MM.1S (cell line): ENCODE data around the gene KCNT1.

Experiments used
- DNase-seq: peaks from one replicate; pipeline ENCODE4 v3.0.0-alpha.2; 2015
- H2AFZ ChIP-seq: fragments of 300-600 bp; sonication (generic); 2 replicates; pipeline ENCODE4 v1.6.0; 2016; ENCODE audit warnings: antibody characterized with exemption, low read length
- H3F3A ChIP-seq: fragments of 300-600 bp; sonication (generic); 2 replicates; pipeline ENCODE4 v1.6.1; 2016; ENCODE audit warnings: mild to moderate bottlenecking, antibody characterized with exemption, low read length, moderate library complexity, mixed read lengths; ENCODE audit not compliant: insufficient read depth
- H3K27ac ChIP-seq: fragments of 300-600 bp; sonication (generic); 2 replicates; pipeline ENCODE4 v1.5.1; 2016; ENCODE audit warnings: mild to moderate bottlenecking, low read length
- H3K27me3 ChIP-seq: fragments of 300-600 bp; sonication (generic); replicated peaks from 2 replicates; pipeline ENCODE4 v1.6.0; 2016; ENCODE audit warnings: low read length; ENCODE audit not compliant: insufficient read depth
- H3K36me3 ChIP-seq: fragments of 300-600 bp; sonication (generic); replicated peaks from 2 replicates; pipeline ENCODE4 v1.6.1; 2016; ENCODE audit warnings: mild to moderate bottlenecking, low read length, mixed read lengths; ENCODE audit not compliant: insufficient read depth
- H3K4me1 ChIP-seq: fragments of 300-600 bp; sonication (generic); 2 replicates; pipeline ENCODE4 v1.6.1; 2016; ENCODE audit warnings: low read length, mixed read lengths
- H3K4me2 ChIP-seq: fragments of 300-600 bp; sonication (generic); 2 replicates; pipeline ENCODE4 v1.6.0; 2016; ENCODE audit warnings: low read depth, low read length
- H3K4me3 ChIP-seq: fragments of 300-600 bp; sonication (generic); 2 replicates; pipeline ENCODE4 v1.5.1; 2016; ENCODE audit warnings: low read length, mixed read lengths
- H3K79me2 ChIP-seq: fragments of 300-600 bp; sonication (generic); 2 replicates; pipeline ENCODE4 v1.6.1; 2016; ENCODE audit warnings: mixed run types, low read length, mixed read lengths
- H3K9ac ChIP-seq: fragments of 300-600 bp; sonication (generic); 2 replicates; pipeline ENCODE4 v1.6.1; 2016; ENCODE audit warnings: low read length, mixed read lengths
- H3K9me2 ChIP-seq: fragments of 300-600 bp; sonication (generic); replicated peaks from 2 replicates; pipeline ENCODE4 v1.6.1; 2016; ENCODE audit warnings: mild to moderate bottlenecking, low read length, mixed read lengths; ENCODE audit not compliant: insufficient read depth
- H3K9me3 ChIP-seq: fragments of 300-600 bp; sonication (generic); replicated peaks from 2 replicates; pipeline ENCODE4 v1.6.1; 2016; ENCODE audit warnings: mild to moderate bottlenecking, low read length, mixed read lengths; ENCODE audit not compliant: insufficient read depth
- H4K20me1 ChIP-seq: fragments of 300-600 bp; sonication (generic); 2 replicates; pipeline ENCODE4 v1.6.1; 2016; ENCODE audit warnings: mild to moderate bottlenecking, low read length, moderate library complexity, mixed read lengths; ENCODE audit not compliant: insufficient read depth
- EZH2 ChIP-seq: fragments of 300-600 bp; sonication (generic); optimal IDR thresholded peaks from 2 replicates; pipeline ENCODE3; 2017; ENCODE audit warnings: low read depth, mild to moderate bottlenecking, antibody characterized with exemption, low read length, mixed read lengths
- EZH2phosphoT487 ChIP-seq: fragments of 300-600 bp; sonication (generic); IDR thresholded peaks from 2 replicates; pipeline ENCODE4 v1.6.1; 2018; ENCODE audit warnings: antibody characterized with exemption, low read length
- TF ChIP-seq, protein P1 (sequence below): fragments of 300-600 bp; sonication (generic); IDR thresholded peaks from 2 replicates; pipeline ENCODE4 v1.5.1; 2016; ENCODE audit warnings: antibody characterized with exemption, low read length, mixed read lengths

Gene KCNT1

DNA sequence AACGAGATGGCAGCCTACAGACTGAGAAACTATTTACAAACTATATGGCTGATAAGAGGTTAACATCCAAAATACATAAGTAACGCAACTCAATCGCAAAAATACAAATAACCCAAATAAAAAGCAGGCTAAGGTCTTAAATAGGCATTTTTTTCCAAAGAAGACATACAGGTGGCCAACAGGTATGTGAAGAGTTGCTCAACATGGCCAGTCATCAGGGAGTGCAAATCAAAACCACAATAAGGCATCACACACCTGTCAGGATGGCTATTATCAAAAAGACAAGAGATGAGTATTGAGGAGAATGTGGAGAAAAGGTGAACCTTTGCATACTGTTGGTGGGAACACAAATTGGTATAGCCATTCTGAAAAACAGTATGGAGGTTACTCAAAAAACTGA lies 131.9 kb downstream of the KCNT1 start:
- Histone ChIP-seq H2AFZ (no peak overlapping the region), H3K36me3 (no peaks in the 10 kb centered on the region), H3K79me2 (no peaks in the 10 kb centered on the region), H3K4me3 (no peak overlapping the region), H3K27ac (no peak overlapping the region), H3K4me2 (no peak overlapping the region), H3K27me3 (no peaks in the 10 kb centered on the region), H3K9ac (no peak overlapping the region), H4K20me1 (no peaks in the 10 kb centered on the region), H3K9me2 (no peaks in the 10 kb centered on the region), H3F3A (no peaks in the 10 kb centered on the region), H3K9me3 (no peaks in the 10 kb centered on the region), H3K4me1 (no peaks in the 10 kb centered on the region)
- TF ChIP-seq EZH2phosphoT487 = no peak
- TF ChIP-seq EZH2 = no peak
- TF ChIP-seq, protein P1, sequence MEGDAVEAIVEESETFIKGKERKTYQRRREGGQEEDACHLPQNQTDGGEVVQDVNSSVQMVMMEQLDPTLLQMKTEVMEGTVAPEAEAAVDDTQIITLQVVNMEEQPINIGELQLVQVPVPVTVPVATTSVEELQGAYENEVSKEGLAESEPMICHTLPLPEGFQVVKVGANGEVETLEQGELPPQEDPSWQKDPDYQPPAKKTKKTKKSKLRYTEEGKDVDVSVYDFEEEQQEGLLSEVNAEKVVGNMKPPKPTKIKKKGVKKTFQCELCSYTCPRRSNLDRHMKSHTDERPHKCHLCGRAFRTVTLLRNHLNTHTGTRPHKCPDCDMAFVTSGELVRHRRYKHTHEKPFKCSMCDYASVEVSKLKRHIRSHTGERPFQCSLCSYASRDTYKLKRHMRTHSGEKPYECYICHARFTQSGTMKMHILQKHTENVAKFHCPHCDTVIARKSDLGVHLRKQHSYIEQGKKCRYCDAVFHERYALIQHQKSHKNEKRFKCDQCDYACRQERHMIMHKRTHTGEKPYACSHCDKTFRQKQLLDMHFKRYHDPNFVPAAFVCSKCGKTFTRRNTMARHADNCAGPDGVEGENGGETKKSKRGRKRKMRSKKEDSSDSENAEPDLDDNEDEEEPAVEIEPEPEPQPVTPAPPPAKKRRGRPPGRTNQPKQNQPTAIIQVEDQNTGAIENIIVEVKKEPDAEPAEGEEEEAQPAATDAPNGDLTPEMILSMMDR = no peak
- no peak for DNase-seq

DNA sequence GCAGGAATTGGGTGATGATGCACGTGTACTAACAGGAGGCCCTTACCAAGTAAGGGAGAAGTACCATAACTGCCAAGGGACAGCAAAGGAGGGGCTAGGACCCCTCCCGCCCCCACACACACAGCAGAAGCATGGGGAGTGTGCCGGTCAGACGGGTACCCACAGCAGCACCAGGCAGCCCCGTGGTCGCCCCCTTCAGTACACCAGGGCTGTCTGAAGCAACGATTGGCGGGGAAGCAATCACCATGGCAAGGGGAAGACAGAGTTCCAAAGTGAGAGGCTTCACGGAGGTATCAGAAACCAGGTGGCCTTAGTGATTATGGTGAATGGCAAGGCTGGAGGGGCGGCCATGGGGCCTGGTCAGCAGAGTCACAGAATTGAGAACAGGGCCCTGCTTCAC lies 133.1 kb downstream of the KCNT1 start:
- no peak overlapping the region for H3K9ac ChIP-seq
- DNase-seq = no peak
- no peak for TF ChIP-seq EZH2
- TF ChIP-seq, protein P1 = no peak
- TF ChIP-seq EZH2phosphoT487 = no peak
- no peak overlapping the region for H3K4me2 ChIP-seq
- H3K4me3 ChIP-seq = no peak overlapping the region
- no peaks in the 10 kb centered on the region for H3K4me1 ChIP-seq
- H3K27me3 ChIP-seq = no peaks in the 10 kb centered on the region
- no peak overlapping the region for H3K27ac ChIP-seq
- H2AFZ ChIP-seq = no peak overlapping the region
- H3F3A ChIP-seq = no peaks in the 10 kb centered on the region
- no peaks in the 10 kb centered on the region for H3K9me2 ChIP-seq
- no peaks in the 10 kb centered on the region for H3K79me2 ChIP-seq
- no peaks in the 10 kb centered on the region for H4K20me1 ChIP-seq
- H3K9me3 ChIP-seq = no peaks in the 10 kb centered on the region
- H3K36me3 ChIP-seq = no peaks in the 10 kb centered on the region

DNA sequence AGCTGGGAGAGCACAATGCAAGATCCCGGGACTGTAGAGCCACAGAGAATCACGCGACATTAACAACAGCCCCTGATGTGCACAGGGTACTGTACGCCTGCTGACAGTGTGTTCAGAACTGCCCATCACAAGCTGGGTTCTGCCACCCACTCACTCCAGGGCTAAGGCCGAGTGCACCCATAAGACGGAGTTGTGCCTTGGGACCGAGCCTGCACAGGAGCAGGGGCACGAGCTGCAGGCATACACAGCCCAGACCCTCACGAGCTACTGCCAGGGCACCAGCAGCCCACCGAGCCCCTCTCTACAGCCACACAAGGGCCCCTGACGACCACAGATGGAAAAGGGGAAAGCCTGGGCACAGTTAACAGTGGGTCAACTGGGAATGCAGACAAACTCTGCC lies 137.5 kb downstream of the KCNT1 start:
- Histone ChIP-seq H3F3A (no peaks in the 10 kb centered on the region), H3K9ac (no peak overlapping the region), H4K20me1 (no peaks in the 10 kb centered on the region), H3K4me1 (no peaks in the 10 kb centered on the region), H3K4me3 (no peak overlapping the region), H3K4me2 (no peak overlapping the region), H3K9me3 (no peaks in the 10 kb centered on the region), H3K36me3 (no peaks in the 10 kb centered on the region), H2AFZ (no peak overlapping the region), H3K27ac (no peak overlapping the region), H3K27me3 (no peaks in the 10 kb centered on the region), H3K9me2 (no peaks in the 10 kb centered on the region), H3K79me2 (no peaks in the 10 kb centered on the region)
- DNase-seq = no peak
- TF ChIP-seq, protein P1 = no peak
- no peak for TF ChIP-seq EZH2
- no peak for TF ChIP-seq EZH2phosphoT487

DNA sequence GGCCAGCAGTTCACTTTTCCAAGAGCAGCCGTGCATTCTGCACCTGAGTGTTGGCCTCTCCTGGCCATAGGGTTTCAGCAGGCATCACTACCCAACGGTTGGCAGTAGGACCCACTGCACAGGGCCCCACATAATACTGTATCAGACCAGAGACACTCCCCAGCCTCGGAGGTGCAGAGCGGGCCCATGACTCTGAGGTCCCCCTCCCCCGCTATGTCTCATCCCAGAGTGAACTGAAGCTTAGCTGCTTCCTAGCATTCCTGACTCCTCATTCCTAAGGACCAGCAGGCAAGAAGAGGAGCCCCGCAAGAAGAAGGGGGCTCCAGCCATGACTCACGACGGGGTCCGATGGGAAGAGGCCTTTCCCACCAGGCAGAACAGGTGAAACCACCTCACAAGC lies 138.1 kb downstream of the KCNT1 start:
- Histone ChIP-seq H3K4me3 (no peak overlapping the region), H3K36me3 (no peaks in the 10 kb centered on the region), H3F3A (no peaks in the 10 kb centered on the region), H3K9ac (no peak overlapping the region), H3K9me3 (no peaks in the 10 kb centered on the region), H2AFZ (no peak overlapping the region), H4K20me1 (no peaks in the 10 kb centered on the region), H3K4me2 (no peak overlapping the region), H3K4me1 (no peaks in the 10 kb centered on the region), H3K27me3 (no peaks in the 10 kb centered on the region), H3K79me2 (no peaks in the 10 kb centered on the region), H3K27ac (no peak overlapping the region), H3K9me2 (no peaks in the 10 kb centered on the region)
- DNase-seq = no peak
- TF ChIP-seq EZH2phosphoT487 (no peak), EZH2 (no peak)
- TF ChIP-seq, protein P1 = no peak
